ENCODE measurements around the gene CAMK2B.

Gene CAMK2B

GRCh38 chr7:44286182-44286617 is 39.2 kb downstream of the CAMK2B start:
- no peak; the same call in 1 of the 2 replicates for TF ChIP-seq RAD21 (IDR thresholded peaks at IDR 0.05; ENCODE audit: low read depth)
- TF ChIP-seq FOXM1 (IDR thresholded peaks at IDR 0.05; ENCODE audit: borderline replicate concordance, low read depth): no peak
- no peak for TF ChIP-seq ZBTB7A (IDR thresholded peaks at IDR 0.05; ENCODE audit: low read depth)
- TF ChIP-seq YY1 (IDR thresholded peaks at IDR 0.05; ENCODE audit: low read depth): no peak
- TF ChIP-seq, protein P1, sequence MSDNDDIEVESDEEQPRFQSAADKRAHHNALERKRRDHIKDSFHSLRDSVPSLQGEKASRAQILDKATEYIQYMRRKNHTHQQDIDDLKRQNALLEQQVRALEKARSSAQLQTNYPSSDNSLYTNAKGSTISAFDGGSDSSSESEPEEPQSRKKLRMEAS (IDR thresholded peaks at IDR 0.05): no peak
- TF ChIP-seq TAF1 (IDR thresholded peaks at IDR 0.05; ENCODE audit: low read depth): no peak
- no peak for TF ChIP-seq CEBPB (IDR thresholded peaks at IDR 0.05)
- TF ChIP-seq USF1 (IDR thresholded peaks at IDR 0.05): no peak
- no peak for TF ChIP-seq NFIC (IDR thresholded peaks at IDR 0.05)
- no peak for TF ChIP-seq TCF12 (IDR thresholded peaks at IDR 0.05; ENCODE audit: low read depth)
- TF ChIP-seq REST (IDR thresholded peaks at IDR 0.05; ENCODE audit: low read depth): no peak
- no peak for TF ChIP-seq EGR1 (IDR thresholded peaks at IDR 0.05)
- TF ChIP-seq EP300 (IDR thresholded peaks at IDR 0.05; ENCODE audit: borderline replicate concordance): no peak

DNA sequence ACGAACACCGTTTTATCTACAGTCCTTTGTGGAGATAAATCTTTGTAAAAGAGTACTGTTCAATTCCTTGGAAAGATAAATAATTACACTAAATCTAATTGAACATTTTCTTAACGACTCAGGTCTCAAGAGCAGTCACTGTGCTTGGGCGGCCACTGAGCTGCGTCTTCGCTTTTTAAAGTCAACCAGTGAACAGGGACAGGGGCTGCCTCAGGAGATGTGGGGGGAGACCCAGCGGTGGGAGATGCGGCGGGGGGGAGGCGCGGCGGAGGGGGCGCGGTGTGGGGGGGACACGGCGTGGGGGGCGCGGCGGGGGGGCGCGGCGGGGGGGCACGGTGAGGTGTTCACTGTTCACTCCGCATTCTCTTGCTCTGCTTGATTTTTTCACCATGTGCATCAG is 39.8 kb downstream of the CAMK2B start:
- TF ChIP-seq ZBTB7A (IDR thresholded peaks at IDR 0.05; ENCODE audit: low read depth) (no peak), CREB1 (IDR thresholded peaks at IDR 0.05; ENCODE audit: low read depth) (no peak), USF1 (IDR thresholded peaks at IDR 0.05) (no peak), TCF12 (IDR thresholded peaks at IDR 0.05; ENCODE audit: low read depth) (no peak), EP300 (IDR thresholded peaks at IDR 0.05; ENCODE audit: borderline replicate concordance) (no peak), CEBPB (IDR thresholded peaks at IDR 0.05) (no peak)

DNA sequence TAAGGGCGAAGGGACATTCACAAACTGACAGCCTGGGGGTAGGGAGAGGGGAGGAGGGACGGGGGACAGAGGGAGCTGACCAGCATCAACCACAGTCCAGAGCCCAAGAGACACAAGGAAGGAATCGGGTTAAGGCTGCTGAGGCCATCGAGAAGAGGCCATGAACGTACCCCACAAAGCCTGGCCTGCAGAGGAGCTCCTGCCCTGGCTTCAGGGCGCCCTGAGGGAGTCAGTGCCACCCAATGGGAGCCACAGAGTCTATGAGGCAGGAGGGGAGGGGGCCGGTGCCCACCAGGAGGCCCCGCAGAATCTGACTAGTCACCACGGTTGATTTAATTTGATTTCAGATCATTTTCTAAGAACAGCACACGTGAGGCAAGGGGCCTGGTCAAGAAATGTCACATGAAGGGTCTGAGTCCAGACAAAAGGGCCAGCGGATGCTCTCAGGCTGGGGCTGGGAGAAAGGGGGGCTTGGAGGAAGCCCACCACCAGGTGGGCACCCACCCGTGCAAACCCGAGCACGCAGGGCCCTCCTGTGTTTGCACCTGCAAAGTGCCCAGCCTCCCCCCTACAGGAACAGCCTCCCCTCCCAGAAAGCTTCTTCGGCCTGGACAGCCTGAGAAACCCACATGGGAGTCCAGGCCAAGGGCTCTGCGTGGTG is 40.4 kb downstream of the CAMK2B start:
- TF ChIP-seq RAD21 (IDR thresholded peaks at IDR 0.05; ENCODE audit: low read depth) (no peak), REST (IDR thresholded peaks at IDR 0.05; ENCODE audit: low read depth) (peak; percentile 46; the same call in 1 of the 2 replicates)

GRCh38 chr7:44284216-44284615 is 41.2 kb downstream of the CAMK2B start:
- no peak for TF ChIP-seq ZBTB7A (IDR thresholded peaks at IDR 0.05; ENCODE audit: low read depth)
- TF ChIP-seq NFIC (IDR thresholded peaks at IDR 0.05): no peak
- TF ChIP-seq TEAD4 (IDR thresholded peaks at IDR 0.05): no peak
- TF ChIP-seq EGR1 (IDR thresholded peaks at IDR 0.05): no peak
- no peak for TF ChIP-seq TAF1 (IDR thresholded peaks at IDR 0.05; ENCODE audit: low read depth)
- TF ChIP-seq FOXM1 (IDR thresholded peaks at IDR 0.05; ENCODE audit: borderline replicate concordance, low read depth): no peak
- TF ChIP-seq RAD21 (IDR thresholded peaks at IDR 0.05; ENCODE audit: low read depth): no peak
- no peak for TF ChIP-seq TCF12 (IDR thresholded peaks at IDR 0.05; ENCODE audit: low read depth)
- TF ChIP-seq EP300 (IDR thresholded peaks at IDR 0.05; ENCODE audit: borderline replicate concordance): no peak
- TF ChIP-seq REST (IDR thresholded peaks at IDR 0.05; ENCODE audit: low read depth): no peak
- no peak for TF ChIP-seq YY1 (IDR thresholded peaks at IDR 0.05; ENCODE audit: low read depth)
- no peak for TF ChIP-seq CEBPB (IDR thresholded peaks at IDR 0.05)
- TF ChIP-seq, protein P1 (IDR thresholded peaks at IDR 0.05): no peak
- no peak for TF ChIP-seq USF1 (IDR thresholded peaks at IDR 0.05)
